Keratinocyte (primary cell): ENCODE measurements around the gene ZNF518B. TPM values are rescaled to one million over a fixed set of nuclear protein-coding genes. Genes with fewer than 3 reads are reported as not detected.

Experiments used
- DNase-seq: peaks from one replicate; pipeline ENCODE4 v3.0.0-alpha.2; 2011; ENCODE audit warnings: low read depth, missing footprints, low spot score
- FAIRE-seq: peaks from 2 replicates; lab custom pipeline; 2011; peaks lifted over from hg19 to GRCh38; lab: Jason Lieb, UNC
- H2AFZ ChIP-seq: 2 replicates; pipeline ENCODE4 v1.6.0; 2012; ENCODE audit warnings: low read length, control low read depth, inconsistent platforms; ENCODE audit not compliant: control insufficient read depth
- H3K27ac ChIP-seq: 2 replicates; pipeline ENCODE4 v1.5.1; 2011; ENCODE audit warnings: low read length; ENCODE audit not compliant: control insufficient read depth, insufficient read depth
- H3K27me3 ChIP-seq: 3 replicates; pipeline ENCODE4 v1.6.0; 2011; ENCODE audit warnings: low read length; ENCODE audit not compliant: control insufficient read depth, insufficient read depth; ENCODE audit errors: extremely low read depth
- H3K36me3 ChIP-seq, 2 experiments: 2 replicates in 1 of 2; 3 replicates in 1 of 2; pipeline ENCODE4 v1.5.1; 2011; ENCODE audit warnings: low read length in 2 of 2, mild to moderate bottlenecking in 1 of 2; ENCODE audit not compliant: control insufficient read depth in 2 of 2, insufficient read depth in 2 of 2; ENCODE audit errors: extremely low read depth in 1 of 2
- H3K4me1 ChIP-seq: 3 replicates; pipeline ENCODE4 v1.5.1; 2011; ENCODE audit warnings: low read length; ENCODE audit not compliant: control insufficient read depth, insufficient read depth; ENCODE audit errors: extremely low read depth
- H3K4me2 ChIP-seq: 3 replicates; pipeline ENCODE4 v1.6.0; 2011; ENCODE audit warnings: low read depth, low read length; ENCODE audit not compliant: control insufficient read depth, insufficient read depth; ENCODE audit errors: extremely low read depth
- H3K4me3 ChIP-seq, 3 experiments: fragments of 200-600 bp in 1 of 3; sonication (generic) in 1 of 3; 2 replicates in 2 of 3; 3 replicates in 1 of 3; pipeline ENCODE4 v1.5.1; 2011 to 2016; ENCODE audit warnings: low read length in 3 of 3, mild to moderate bottlenecking in 3 of 3, control low read depth in 2 of 3, inconsistent platforms in 1 of 3, low read depth in 1 of 3, mixed read lengths in 1 of 3, mixed run types in 1 of 3, moderate library complexity in 1 of 3; ENCODE audit not compliant: control insufficient read depth in 2 of 3, insufficient read depth in 2 of 3; ENCODE audit errors: extremely low read depth in 1 of 3
- H3K79me2 ChIP-seq: 2 replicates; pipeline ENCODE4 v1.6.0; 2012; ENCODE audit warnings: low read length; ENCODE audit not compliant: control insufficient read depth, insufficient read depth
- H3K9ac ChIP-seq: 3 replicates; pipeline ENCODE4 v1.6.0; 2011; ENCODE audit warnings: low read length; ENCODE audit not compliant: control insufficient read depth, insufficient read depth; ENCODE audit errors: extremely low read depth
- H3K9me1 ChIP-seq: 3 replicates; pipeline ENCODE4 v1.6.0; 2011; ENCODE audit warnings: low read length; ENCODE audit not compliant: control insufficient read depth, insufficient read depth; ENCODE audit errors: extremely low read depth
- H3K9me3 ChIP-seq: 2 replicates; pipeline ENCODE4 v1.5.1; 2012; ENCODE audit warnings: low read depth, low read length; ENCODE audit not compliant: control insufficient read depth
- H4K20me1 ChIP-seq: 3 replicates; pipeline ENCODE4 v1.6.0; 2011; ENCODE audit warnings: low read length; ENCODE audit not compliant: control insufficient read depth, insufficient read depth; ENCODE audit errors: extremely low read depth
- CTCF ChIP-seq, 3 experiments: IDR thresholded peaks in 1 of 3; conservative IDR thresholded peaks in 1 of 3; optimal IDR thresholded peaks in 1 of 3; 2 replicates in 2 of 3; 3 replicates in 1 of 3; pipeline versions ENCODE3 to v1.5.1; 2011; ENCODE audit warnings: low read length in 3 of 3, mild to moderate bottlenecking in 3 of 3, moderate library complexity in 2 of 3, control low read depth in 1 of 3, inconsistent platforms in 1 of 3; ENCODE audit not compliant: insufficient read depth in 2 of 3; ENCODE audit errors: extremely low read depth in 1 of 3
- EZH2 ChIP-seq: IDR thresholded peaks from one replicate; pipeline ENCODE4 v1.6.1; 2012; ENCODE audit warnings: inconsistent platforms, mild to moderate bottlenecking, low read length, moderate library complexity
- dilution Hi-C: fragments of 300-500 bp; cut with MboI; formaldehyde crosslinking; loops from one replicate; pipeline ENCODE4 v1.7.0; 2020; ENCODE audit warnings: low sequenced_read_pairs; ENCODE audit not compliant: extremely low pct_ligation_motif_present
- polyA plus RNA-seq, 5 experiments: library from polyadenylated mRNA; depleted of rRNA in 3 of 5; stranded (reverse) in 3 of 5; stranded (forward) in 1 of 5; unstranded in 1 of 5; fragments of >200 nt; gene quantifications; 1 replicate in 1 of 5; 2 replicates in 3 of 5; 3 replicates in 1 of 5; pipeline versions ENCODE4 v1.2.1 to v1.2.3, GENCODE V29; 2011 to 2012; ENCODE audit warnings: missing spikeins in 2 of 5, low read depth in 1 of 5, low replicate concordance in 1 of 5

The ZNF518B gene
- polyA plus RNA-seq, 1 donor (not counting 4 experiments of a cell fraction or from before 2014, with no cell fraction given): 14.2 TPM

DNA sequence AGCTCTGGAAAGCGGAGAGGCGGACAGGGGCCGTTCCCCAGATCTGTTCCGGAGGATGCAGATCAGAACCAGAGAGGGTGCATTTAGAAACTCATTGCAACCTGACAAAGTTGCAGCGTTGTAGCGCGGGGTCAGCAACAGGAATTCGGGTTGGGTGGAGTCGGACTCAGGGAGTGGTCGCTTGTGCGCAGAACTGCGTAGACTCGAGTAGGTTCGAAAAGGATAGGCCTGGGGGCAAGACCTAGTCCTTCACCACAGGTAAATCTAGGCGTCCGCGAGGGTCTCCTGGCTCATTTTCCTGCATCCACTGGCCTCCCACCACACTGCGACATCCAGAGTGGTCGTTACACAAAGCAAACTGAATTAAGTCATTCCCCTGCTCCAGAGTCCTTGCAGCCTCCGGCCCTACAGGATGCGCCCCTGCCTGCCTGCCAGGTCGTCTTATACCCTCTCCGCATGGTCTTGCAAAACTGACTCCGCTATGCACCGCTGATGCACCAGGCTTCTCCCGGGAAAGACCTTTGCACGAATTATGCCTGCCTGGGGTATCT is 4.7 kb upstream of the ZNF518B start:
- FAIRE-seq: no peak
- peak overlapping the region in 2 of 3 experiments; percentile 42 to 56 for H3K4me3 ChIP-seq

DNA sequence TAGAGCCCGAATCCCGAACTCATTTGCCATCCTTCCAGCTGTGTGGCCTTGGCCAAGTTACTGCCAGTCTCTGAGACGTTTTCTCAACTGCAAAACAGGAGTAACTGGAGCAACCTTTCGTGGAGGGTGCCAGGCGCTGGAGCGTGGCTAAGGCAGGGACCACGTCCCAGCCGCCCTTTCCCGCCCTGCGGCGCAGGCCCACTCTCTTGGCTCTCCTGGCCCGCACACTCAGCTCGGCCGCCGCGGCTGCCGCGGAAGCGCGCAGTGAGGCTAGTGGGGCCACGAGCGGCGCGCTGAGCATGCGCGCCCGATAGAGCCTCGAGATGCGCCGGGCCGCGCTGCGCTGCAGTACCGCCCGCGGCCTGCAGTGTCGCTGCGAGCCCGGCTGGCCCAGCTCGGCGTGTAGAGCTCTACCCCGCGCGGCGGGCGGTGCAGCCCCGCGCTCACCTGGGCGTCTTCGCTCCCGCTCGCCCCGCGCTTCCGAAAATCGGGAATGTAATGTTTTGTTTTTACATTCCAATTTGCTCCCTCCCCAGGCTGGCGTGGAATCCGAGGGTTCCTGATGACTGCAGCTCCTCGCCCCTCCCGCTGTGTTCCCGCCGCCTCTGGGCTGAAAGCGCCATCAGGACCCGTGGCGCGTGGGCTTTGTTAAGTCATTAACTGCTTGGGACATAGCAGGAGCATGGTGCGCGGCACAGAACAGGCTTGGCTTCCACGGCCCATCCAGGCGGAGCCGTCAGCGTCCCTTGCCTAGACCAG is 4.0 kb upstream of the ZNF518B start:
- Histone ChIP-seq H3K9ac (no peak overlapping the region), H2AFZ (peak overlapping the region; percentile 62), H3K4me3 (peak overlapping the region in 2 of 3 experiments; percentile 42 to 56), H3K27ac (no peak overlapping the region), H4K20me1 (no peaks in the 10 kb centered on the region), H3K36me3 (no peaks in the 10 kb centered on the region), H3K79me2 (peaks cover 4% of the 10 kb centered on the region), H3K9me3 (peaks cover 4% of the 10 kb centered on the region), H3K4me1 (peaks cover 16% of the 10 kb centered on the region), H3K27me3 (peaks cover 12% of the 10 kb centered on the region), H3K9me1 (no peaks in the 10 kb centered on the region), H3K4me2 (peak overlapping the region; percentile 64)
- dilution Hi-C loops: no loop called here
- DNase-seq: no peak
- peak; percentile 32 for FAIRE-seq
- TF ChIP-seq CTCF (optimal IDR thresholded peaks at IDR 0.05 in 1 of 3, IDR thresholded peaks at IDR 0.05 in 1 of 3, conservative IDR thresholded peaks at IDR 0.05 in 1 of 3; ENCODE audit: extremely low read depth in 1 of 3, insufficient read depth in 2 of 3, low read length in 3 of 3) (peak; percentile 63 to 84 (median 83)), EZH2 (peak; percentile 50)

More for the DNA sequence above, 4.7 kb upstream of the ZNF518B start:
- Histone ChIP-seq H3K4me2 (peak overlapping the region; percentile 64), H3K79me2 (no peaks in the 10 kb centered on the region), H3K4me1 (peaks cover 16% of the 10 kb centered on the region), H3K9ac (no peak overlapping the region), H3K36me3 (no peaks in the 10 kb centered on the region), H2AFZ (peak overlapping the region; percentile 62), H4K20me1 (no peaks in the 10 kb centered on the region), H3K9me3 (peaks cover 4% of the 10 kb centered on the region), H3K27me3 (peaks cover 12% of the 10 kb centered on the region), H3K9me1 (no peaks in the 10 kb centered on the region), H3K27ac (no peak overlapping the region)
- TF ChIP-seq CTCF (optimal IDR thresholded peaks at IDR 0.05 in 1 of 3, IDR thresholded peaks at IDR 0.05 in 1 of 3, conservative IDR thresholded peaks at IDR 0.05 in 1 of 3; ENCODE audit: extremely low read depth in 1 of 3, insufficient read depth in 2 of 3, low read length in 3 of 3) (no peak), EZH2 (no peak)
- no peak for DNase-seq
- dilution Hi-C loops: no loop called here
